ENCODE data around the gene NRL.

GRCh38 chr14:24110523-24110922, 4.2 kb downstream of the NRL start:
- TF ChIP-seq CTCF (IDR thresholded peaks at IDR 0.05; ENCODE audit: low read length): no peak
- TF ChIP-seq EZH2 (optimal IDR thresholded peaks at IDR 0.05; ENCODE audit: low read depth, low read length): no peak

Measured in MM.1S (cell line).